ENCODE results near the gene SHISA8. TPM values are rescaled to one million over a fixed set of nuclear protein-coding genes. Genes with fewer than 3 reads are reported as not detected.

Gene SHISA8
- total and polyA plus RNA-seq, 2 of the 13 experiments (the other 11 are each of a cell fraction or from before 2014, with no cell fraction given): not detected

DNA sequence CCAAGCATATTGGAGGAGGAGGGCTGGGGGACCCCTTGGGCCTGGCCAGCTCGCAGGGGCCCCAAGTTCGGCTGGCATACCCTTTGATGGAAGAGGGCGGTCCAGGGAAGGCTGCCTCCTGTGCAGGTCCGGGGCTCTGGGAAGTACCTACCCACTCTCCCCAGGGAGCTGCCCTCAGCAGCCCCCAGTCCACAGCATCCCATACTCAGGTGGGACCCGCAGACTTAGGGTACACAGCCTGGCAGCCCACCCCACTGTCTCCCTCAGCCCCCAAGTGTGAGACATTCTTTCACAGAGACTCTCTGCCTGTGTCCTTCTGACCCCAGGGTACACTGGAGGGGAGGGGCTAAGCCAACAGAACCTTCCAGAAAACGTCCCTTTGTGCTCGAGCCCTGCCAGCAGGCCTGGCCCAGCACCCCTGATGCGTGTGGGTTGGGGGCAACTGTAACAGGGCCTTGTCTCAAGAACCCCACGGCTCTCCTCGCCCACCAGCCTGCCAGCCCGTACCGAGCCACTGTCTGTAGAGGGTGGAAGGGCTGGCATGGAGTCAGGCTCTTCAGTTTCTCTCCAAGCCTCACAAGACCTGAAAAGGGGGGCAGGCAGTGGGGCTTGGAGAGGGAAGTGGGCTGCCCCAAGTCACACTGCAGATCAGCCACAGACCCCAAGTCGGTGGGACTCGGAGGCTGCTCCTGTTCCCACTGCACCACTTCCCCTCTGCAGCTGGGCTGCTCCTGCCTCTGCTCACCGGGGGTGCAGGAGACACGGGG lies 18.7 kb upstream of the SHISA8 start (continued):
- no peak for TF ChIP-seq GZF1 (CRISPR knock-in tag; IDR thresholded peaks at IDR 0.05)
- TF ChIP-seq XRCC5 (optimal IDR thresholded peaks at IDR 0.05; ENCODE audit: low read length): no peak
- TF ChIP-seq AGO2 (optimal IDR thresholded peaks at IDR 0.05; ENCODE audit: low read depth, low read length): peak; percentile 56
- TF ChIP-seq ZNF547 (CRISPR knock-in tag; IDR thresholded peaks at IDR 0.05): no peak

DNA sequence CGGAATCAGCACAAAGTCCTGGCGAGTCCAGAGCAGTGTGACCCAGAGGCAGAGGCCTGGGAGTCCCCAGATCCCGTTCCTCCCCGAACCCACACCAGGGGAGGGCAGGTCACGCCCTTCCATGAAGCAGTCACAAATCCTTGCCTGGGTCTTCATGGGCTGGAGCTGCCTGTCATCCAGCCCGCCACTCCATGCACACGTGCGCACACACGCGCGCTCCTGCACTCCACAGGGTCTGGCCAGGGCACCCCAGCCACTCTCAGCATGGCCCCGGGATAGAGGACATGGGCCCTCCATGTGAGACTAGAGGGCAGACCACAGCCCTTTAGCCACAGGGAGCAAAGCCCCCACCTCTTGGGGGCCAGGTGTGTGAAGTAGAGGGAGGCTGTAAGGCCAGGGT lies 17.5 kb upstream of the SHISA8 start:
- Histone ChIP-seq H3K79me2 (ENCODE audit: insufficient read depth, low read length) (no peaks in the 10 kb centered on the region), H3K4me3 (replicated peaks in 1 of 3; ENCODE audit: insufficient read depth in 1 of 3, low read depth in 2 of 3, low read length in 3 of 3) (no peak overlapping the region), H3K27ac (ENCODE audit: extremely low read length, insufficient read depth, low read length) (no peak overlapping the region), H3K9me3 (ENCODE audit: low read length) (no peaks in the 10 kb centered on the region), H3K4me2 (ENCODE audit: low read depth, low read length) (no peak overlapping the region), H4K20me1 (ENCODE audit: insufficient read depth, low read length) (no peaks in the 10 kb centered on the region), H3K27me3 (ENCODE audit: control insufficient read depth in 1 of 2, insufficient read depth in 2 of 2, low read length in 2 of 2) (no peaks in the 10 kb centered on the region), H3K36me3 (replicated peaks in 1 of 2; ENCODE audit: control insufficient read depth in 1 of 2, insufficient read depth in 2 of 2, low read length in 2 of 2) (peaks cover 2 to 4% of the 10 kb centered on the region in 2 experiments; a peak in 2 of 5 replicates), H3K4me1 (ENCODE audit: insufficient read depth, low read length) (peaks cover 12% of the 10 kb centered on the region), H2AFZ (ENCODE audit: low read length) (no peak overlapping the region), H3K9ac (ENCODE audit: insufficient read depth, low read depth, low read length) (no peak overlapping the region)
- ChIA-PET CTCF (ENCODE audit: low intra/inter-chr PET ratio, low total read pairs) (no interaction called here), POLR2A (no interaction called here)
- in situ Hi-C loops (cut with HindIII; ENCODE audit: extremely low pct_ligation_motif_present, low pct_unique_long_range_greater_than_20kb): no loop called here
- DNase-seq (ENCODE audit: low spot score) (no peak), FAIRE-seq (no peak), ATAC-seq (no peak)
- no TSS peak for BruUV-seq (replicated peaks)
- 100% methylated on average over 3 of the region's 12 CpGs for WGBS (ENCODE audit: low lambda C conversion rate)
- intact Hi-C loops (cut with micrococcal nuclease; ENCODE audit: unreplicated experiment): no loop called here
- TF ChIP-seq SNRNP70 (IDR thresholded peaks at IDR 0.05; ENCODE audit: low read depth, low read length) (no peak), ZSCAN25 (CRISPR knock-in tag; IDR thresholded peaks at IDR 0.05) (no peak), ZNF296 (CRISPR knock-in tag; conservative IDR thresholded peaks at IDR 0.05) (no peak), AGO2 (optimal IDR thresholded peaks at IDR 0.05; ENCODE audit: low read depth, low read length) (peak; percentile 53), MTF1 (CRISPR knock-in tag; IDR thresholded peaks at IDR 0.05) (no peak)

Measured in HepG2 (cell line).